Cerebellar nuclear complex (tissue), 1 donor: ENCODE measurements around the gene COLEC12.

ENCODE experiments used
- DNase-seq, 2 experiments: peaks; one replicate each; lab custom pipeline; 2025; lab: John Stamatoyannopoulos, UW

Gene COLEC12

GRCh38 chr18:505483-506122 is 5.1 kb upstream of the COLEC12 start:
- no peak for DNase-seq

- DNase-seq: no peak
Measured at GRCh38 chr18:501406-501714, 859 bp upstream of the COLEC12 start.

- no peak for DNase-seq
Measured at GRCh38 chr18:499776-500631, 497 bp downstream of the COLEC12 start.

GRCh38 chr18:498931-499775 is 1.3 kb downstream of the COLEC12 start:
- DNase-seq: no peak

- no peak for DNase-seq
Measured at GRCh38 chr18:497688-498087, 2.8 kb downstream of the COLEC12 start.

- DNase-seq: no peak
Measured at GRCh38 chr18:495452-495851, 5.0 kb downstream of the COLEC12 start.

GRCh38 chr18:495017-495416 is 5.5 kb downstream of the COLEC12 start:
- DNase-seq: no peak

GRCh38 chr18:493986-494983 is 6.2 kb downstream of the COLEC12 start:
- no peak for DNase-seq

GRCh38 chr18:492451-492850 is 8.1 kb downstream of the COLEC12 start:
- no peak for DNase-seq

- DNase-seq: no peak
Measured at GRCh38 chr18:490624-491023, 9.9 kb downstream of the COLEC12 start.

- no peak for DNase-seq
Measured at GRCh38 chr18:490024-490366, 10.5 kb downstream of the COLEC12 start.

GRCh38 chr18:489244-490023 is 11.1 kb downstream of the COLEC12 start:
- DNase-seq: no peak

- no peak for DNase-seq
Measured at GRCh38 chr18:486929-487740, 13.4 kb downstream of the COLEC12 start.

GRCh38 chr18:484749-485464 is 15.6 kb downstream of the COLEC12 start:
- DNase-seq: no peak

- DNase-seq: no peak
Measured at GRCh38 chr18:478681-479080, 21.8 kb downstream of the COLEC12 start.

GRCh38 chr18:477565-477964 is 22.9 kb downstream of the COLEC12 start:
- no peak for DNase-seq

GRCh38 chr18:476251-476664 is 24.2 kb downstream of the COLEC12 start:
- DNase-seq: no peak

- no peak for DNase-seq
Measured at GRCh38 chr18:475202-476031, 25.1 kb downstream of the COLEC12 start.
